Mesothelial cell of epicardium (in vitro differentiated cells): ENCODE results near the gene TRIP13. TPM values are rescaled to one million over a fixed set of nuclear protein-coding genes. Genes with fewer than 3 reads are reported as not detected.
"Not testable (repeated sequence)": the region's sequence is repeated elsewhere in the genome, so short reads cannot be mapped to it uniquely, and the experiment has no call there.

ENCODE experiments used
- DNase-seq, 2 experiments: peaks; one replicate each; pipeline ENCODE4 v3.0.0; 2021; ENCODE audit warnings: low spot score in 2 of 2; ENCODE audit not compliant: unreplicated experiment in 2 of 2
- H3K27ac Mint-ChIP-seq: 2 replicates; pipeline ENCODE4 v1.8.0; 2021; ENCODE audit warnings: mixed read lengths
- H3K27me3 Mint-ChIP-seq: 2 replicates; pipeline ENCODE4 v1.8.0; 2021; ENCODE audit warnings: low read depth, mixed read lengths
- H3K36me3 Mint-ChIP-seq: 2 replicates; pipeline ENCODE4 v1.8.0; 2021; ENCODE audit warnings: mixed read lengths
- H3K4me1 Mint-ChIP-seq: 2 replicates; pipeline ENCODE4 v1.8.0; 2021; ENCODE audit warnings: mixed read lengths
- H3K4me3 Mint-ChIP-seq: 2 replicates; pipeline ENCODE4 v1.8.0; 2021; ENCODE audit warnings: mild to moderate bottlenecking, moderate library complexity, mixed read lengths
- H3K9me3 Mint-ChIP-seq: 2 replicates; pipeline ENCODE4 v1.8.0; 2021; ENCODE audit warnings: mixed read lengths
- total RNA-seq: library from RNA; stranded (reverse); gene quantifications from 3 replicates; pipeline ENCODE4 v1.2.1, GENCODE V29; 2021
- TF ChIP-seq, protein P1 (sequence below): fragments of 200-600 bp; sonication (generic); IDR thresholded peaks from one replicate; pipeline ENCODE4 v1.5.0; 2021; ENCODE audit warnings: antibody characterized with exemption; ENCODE audit not compliant: unreplicated experiment

Gene TRIP13
- total RNA-seq, 1 donor from 2014 or later, result 9.9 TPM

GRCh38 chr5:916441-917293 lies 24.0 kb downstream of the TRIP13 start:
- no peak for DNase-seq
- Mint-ChIP-seq H3K27ac (no peak overlapping the region), H3K27me3 (peaks cover 14% of the 10 kb centered on the region), H3K9me3 (peaks cover 6% of the 10 kb centered on the region), H3K4me1 (peaks cover 1% of the 10 kb centered on the region), H3K4me3 (no peak overlapping the region), H3K36me3 (peaks cover 16% of the 10 kb centered on the region)
- TF ChIP-seq, protein P1, sequence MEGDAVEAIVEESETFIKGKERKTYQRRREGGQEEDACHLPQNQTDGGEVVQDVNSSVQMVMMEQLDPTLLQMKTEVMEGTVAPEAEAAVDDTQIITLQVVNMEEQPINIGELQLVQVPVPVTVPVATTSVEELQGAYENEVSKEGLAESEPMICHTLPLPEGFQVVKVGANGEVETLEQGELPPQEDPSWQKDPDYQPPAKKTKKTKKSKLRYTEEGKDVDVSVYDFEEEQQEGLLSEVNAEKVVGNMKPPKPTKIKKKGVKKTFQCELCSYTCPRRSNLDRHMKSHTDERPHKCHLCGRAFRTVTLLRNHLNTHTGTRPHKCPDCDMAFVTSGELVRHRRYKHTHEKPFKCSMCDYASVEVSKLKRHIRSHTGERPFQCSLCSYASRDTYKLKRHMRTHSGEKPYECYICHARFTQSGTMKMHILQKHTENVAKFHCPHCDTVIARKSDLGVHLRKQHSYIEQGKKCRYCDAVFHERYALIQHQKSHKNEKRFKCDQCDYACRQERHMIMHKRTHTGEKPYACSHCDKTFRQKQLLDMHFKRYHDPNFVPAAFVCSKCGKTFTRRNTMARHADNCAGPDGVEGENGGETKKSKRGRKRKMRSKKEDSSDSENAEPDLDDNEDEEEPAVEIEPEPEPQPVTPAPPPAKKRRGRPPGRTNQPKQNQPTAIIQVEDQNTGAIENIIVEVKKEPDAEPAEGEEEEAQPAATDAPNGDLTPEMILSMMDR, result no peak

GRCh38 chr5:918717-919116 lies 26.0 kb downstream of the TRIP13 start:
- not testable (repeated sequence) for H3K4me3 Mint-ChIP-seq, H3K9me3 Mint-ChIP-seq, DNase-seq, H3K27ac Mint-ChIP-seq, H3K4me1 Mint-ChIP-seq
- H3K27me3 Mint-ChIP-seq, result peaks cover 21% of the 10 kb centered on the region
- peaks cover 18% of the 10 kb centered on the region for H3K36me3 Mint-ChIP-seq

DNA sequence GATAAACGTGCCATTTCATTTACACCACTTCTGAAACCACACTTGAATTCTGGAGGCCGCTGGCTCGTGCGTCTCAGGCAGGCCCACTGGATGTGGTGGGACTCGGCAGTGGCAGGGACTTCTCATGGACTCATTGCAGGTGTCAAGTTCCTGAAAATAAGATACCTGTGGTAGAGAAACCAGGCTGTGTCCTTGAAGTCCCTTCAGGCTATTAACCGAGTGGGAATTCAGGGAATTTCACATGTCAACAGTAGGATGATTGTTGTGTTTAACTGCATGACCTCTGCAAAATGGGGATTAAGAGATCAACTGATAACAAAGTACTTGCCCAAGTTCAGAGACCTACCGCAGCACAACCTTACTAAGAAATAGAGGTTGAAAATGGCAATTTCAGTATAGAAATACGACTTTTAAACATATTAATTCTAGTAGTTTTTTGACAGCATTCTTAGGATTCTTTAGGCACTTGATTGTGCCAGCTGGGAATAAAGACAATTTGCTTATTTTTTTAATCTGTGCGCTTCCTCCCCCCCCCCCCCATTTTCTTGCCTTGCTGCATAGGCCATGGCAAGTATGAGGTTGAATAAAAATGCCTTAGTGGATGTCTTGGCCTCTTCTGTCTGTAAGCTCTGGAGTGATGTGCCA lies 26.8 kb downstream of the TRIP13 start:
- peaks cover 6% of the 10 kb centered on the region for H3K9me3 Mint-ChIP-seq
- H3K4me1 Mint-ChIP-seq, result peaks cover 5% of the 10 kb centered on the region
- no peak overlapping the region for H3K27ac Mint-ChIP-seq
- TF ChIP-seq, protein P1, result no peak
- H3K27me3 Mint-ChIP-seq, result peaks cover 24% of the 10 kb centered on the region
- H3K4me3 Mint-ChIP-seq, result no peak overlapping the region
- DNase-seq, result no peak
- H3K36me3 Mint-ChIP-seq, result peaks cover 18% of the 10 kb centered on the region

DNA sequence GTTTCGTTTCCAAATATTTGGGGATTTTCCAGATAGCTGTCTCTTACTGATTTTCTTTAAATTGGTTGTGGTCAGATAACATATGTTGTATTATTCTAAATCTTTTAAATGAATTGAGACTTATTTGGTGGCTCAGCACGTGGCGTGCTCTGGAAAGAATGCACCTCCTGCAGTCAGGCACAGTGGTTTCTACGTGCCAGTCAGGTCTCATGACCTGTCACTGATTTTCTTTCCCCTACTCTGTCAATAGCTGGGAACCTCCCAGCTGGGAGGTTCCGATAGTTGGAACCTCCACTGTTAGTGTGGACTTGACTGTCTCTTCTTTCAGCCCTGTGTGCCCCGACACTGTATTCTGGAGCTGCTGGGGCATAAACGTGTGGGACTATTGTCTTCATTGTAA lies 27.6 kb downstream of the TRIP13 start:
- Mint-ChIP-seq H3K27me3 (peaks cover 32% of the 10 kb centered on the region), H3K36me3 (peaks cover 18% of the 10 kb centered on the region), H3K4me1 (peaks cover 5% of the 10 kb centered on the region), H3K4me3 (no peak overlapping the region), H3K27ac (no peak overlapping the region), H3K9me3 (peaks cover 6% of the 10 kb centered on the region)
- no peak for DNase-seq
- TF ChIP-seq, protein P1, result no peak

- H3K27me3 Mint-ChIP-seq, result peaks cover 47% of the 10 kb centered on the region
- H3K4me1 Mint-ChIP-seq, result peaks cover 13% of the 10 kb centered on the region
- TF ChIP-seq, protein P1, result no peak
- H3K27ac Mint-ChIP-seq, result no peak overlapping the region
- H3K36me3 Mint-ChIP-seq, result peaks cover 18% of the 10 kb centered on the region
- H3K9me3 Mint-ChIP-seq, result peaks cover 6% of the 10 kb centered on the region
- DNase-seq, result no peak
- H3K4me3 Mint-ChIP-seq, result no peak overlapping the region
Measured at GRCh38 chr5:921456-922435, 29.1 kb downstream of the TRIP13 start.
